Parathyroid adenoma (tissue), 2 donors: ENCODE results near the gene LRRC36.
A peak's percentile ranks its signal among the peaks of the same experiment; 100 is the strongest.

Experiments
- H2AFZ ChIP-seq: fragments of 300-600 bp; sonication (generic); one replicate; pipeline ENCODE4 v1.7.0; 2017; ENCODE audit warnings: antibody characterized with exemption, mild to moderate bottlenecking
- H3K27ac ChIP-seq: fragments of 300-600 bp; sonication (generic); one replicate; pipeline ENCODE4 v1.7.0; 2017
- H3K27me3 ChIP-seq: fragments of 300-600 bp; sonication (generic); one replicate; pipeline ENCODE4 v1.7.0; 2017; ENCODE audit warnings: low read length; ENCODE audit not compliant: control insufficient read depth, insufficient read depth
- H3K36me3 ChIP-seq: fragments of 300-600 bp; sonication (generic); one replicate; pipeline ENCODE4 v1.7.0; 2017; ENCODE audit warnings: low read length; ENCODE audit not compliant: control insufficient read depth, insufficient read depth
- H3K4me1 ChIP-seq: fragments of 300-600 bp; sonication (generic); one replicate; pipeline ENCODE4 v1.7.0; 2017; ENCODE audit warnings: control low read depth
- H3K4me2 ChIP-seq: fragments of 300-600 bp; sonication (generic); one replicate; pipeline ENCODE4 v1.7.0; 2017; ENCODE audit warnings: low read length
- H3K4me3 ChIP-seq: fragments of 300-600 bp; sonication (generic); one replicate; pipeline ENCODE4 v1.7.0; 2017; ENCODE audit warnings: low read depth, low read length
- H3K79me2 ChIP-seq: fragments of 300-600 bp; sonication (generic); one replicate; pipeline ENCODE4 v1.7.0; 2017; ENCODE audit warnings: control low read depth
- H3K9ac ChIP-seq: fragments of 300-600 bp; sonication (generic); one replicate; pipeline ENCODE4 v1.7.0; 2017; ENCODE audit warnings: mild to moderate bottlenecking
- H3K9me3 ChIP-seq: fragments of 300-600 bp; sonication (generic); one replicate; pipeline ENCODE4 v1.7.0; 2017; ENCODE audit warnings: low read length; ENCODE audit not compliant: control insufficient read depth
- TF ChIP-seq, protein P1 (sequence below): fragments of 300-600 bp; sonication (generic); IDR thresholded peaks from one replicate; pipeline ENCODE4 v1.7.0; 2017; ENCODE audit warnings: antibody characterized with exemption, mild to moderate bottlenecking
- donor health status: primary hyperparathyroidism.

Gene LRRC36

DNA sequence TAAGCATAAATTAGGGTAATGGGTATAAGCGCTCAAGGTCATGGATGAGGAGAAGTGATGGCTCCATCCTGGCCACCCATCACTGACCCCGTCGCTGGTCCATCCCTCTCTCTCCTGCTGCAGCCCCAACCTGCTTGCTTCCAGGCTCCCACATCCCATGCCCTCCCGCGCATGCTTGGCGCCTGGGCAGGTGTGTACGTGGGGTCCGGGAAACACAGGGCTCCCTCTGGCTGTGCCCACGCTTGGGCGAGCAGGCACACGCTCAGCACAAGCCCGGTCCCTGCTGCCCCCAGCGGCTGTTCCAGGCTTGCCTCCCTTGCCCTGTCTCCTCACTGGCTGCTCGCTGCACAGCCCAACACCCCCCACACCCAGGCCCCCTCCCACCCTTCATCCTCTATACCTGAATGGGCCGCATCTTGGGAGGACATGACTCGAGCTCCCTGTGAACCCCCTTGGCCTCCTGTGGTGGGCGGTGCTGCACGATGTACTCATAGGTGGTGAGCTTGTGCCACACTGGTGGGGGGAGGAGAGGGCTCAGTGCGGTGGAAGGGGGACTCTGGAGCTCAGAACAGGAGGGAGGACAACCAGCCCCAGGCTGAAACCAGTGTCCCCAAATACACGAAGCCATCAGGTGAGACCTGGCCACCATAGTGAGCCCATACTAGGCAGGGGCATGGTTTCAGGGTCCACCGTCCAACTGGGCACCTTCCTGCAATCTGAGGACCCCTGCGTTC lies 71.4 kb downstream of the LRRC36 start:
- Histone ChIP-seq H3K9ac (no peak overlapping the region), H3K36me3 (no peaks in the 10 kb centered on the region), H3K27ac (no peak overlapping the region), H3K4me1 (peaks cover 26% of the 10 kb centered on the region), H3K4me2 (no peak overlapping the region), H3K79me2 (no peaks in the 10 kb centered on the region), H3K9me3 (no peaks in the 10 kb centered on the region), H2AFZ (no peak overlapping the region), H3K27me3 (no peaks in the 10 kb centered on the region), H3K4me3 (no peak overlapping the region)
- TF ChIP-seq, protein P1, sequence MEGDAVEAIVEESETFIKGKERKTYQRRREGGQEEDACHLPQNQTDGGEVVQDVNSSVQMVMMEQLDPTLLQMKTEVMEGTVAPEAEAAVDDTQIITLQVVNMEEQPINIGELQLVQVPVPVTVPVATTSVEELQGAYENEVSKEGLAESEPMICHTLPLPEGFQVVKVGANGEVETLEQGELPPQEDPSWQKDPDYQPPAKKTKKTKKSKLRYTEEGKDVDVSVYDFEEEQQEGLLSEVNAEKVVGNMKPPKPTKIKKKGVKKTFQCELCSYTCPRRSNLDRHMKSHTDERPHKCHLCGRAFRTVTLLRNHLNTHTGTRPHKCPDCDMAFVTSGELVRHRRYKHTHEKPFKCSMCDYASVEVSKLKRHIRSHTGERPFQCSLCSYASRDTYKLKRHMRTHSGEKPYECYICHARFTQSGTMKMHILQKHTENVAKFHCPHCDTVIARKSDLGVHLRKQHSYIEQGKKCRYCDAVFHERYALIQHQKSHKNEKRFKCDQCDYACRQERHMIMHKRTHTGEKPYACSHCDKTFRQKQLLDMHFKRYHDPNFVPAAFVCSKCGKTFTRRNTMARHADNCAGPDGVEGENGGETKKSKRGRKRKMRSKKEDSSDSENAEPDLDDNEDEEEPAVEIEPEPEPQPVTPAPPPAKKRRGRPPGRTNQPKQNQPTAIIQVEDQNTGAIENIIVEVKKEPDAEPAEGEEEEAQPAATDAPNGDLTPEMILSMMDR = peak; percentile 9

DNA sequence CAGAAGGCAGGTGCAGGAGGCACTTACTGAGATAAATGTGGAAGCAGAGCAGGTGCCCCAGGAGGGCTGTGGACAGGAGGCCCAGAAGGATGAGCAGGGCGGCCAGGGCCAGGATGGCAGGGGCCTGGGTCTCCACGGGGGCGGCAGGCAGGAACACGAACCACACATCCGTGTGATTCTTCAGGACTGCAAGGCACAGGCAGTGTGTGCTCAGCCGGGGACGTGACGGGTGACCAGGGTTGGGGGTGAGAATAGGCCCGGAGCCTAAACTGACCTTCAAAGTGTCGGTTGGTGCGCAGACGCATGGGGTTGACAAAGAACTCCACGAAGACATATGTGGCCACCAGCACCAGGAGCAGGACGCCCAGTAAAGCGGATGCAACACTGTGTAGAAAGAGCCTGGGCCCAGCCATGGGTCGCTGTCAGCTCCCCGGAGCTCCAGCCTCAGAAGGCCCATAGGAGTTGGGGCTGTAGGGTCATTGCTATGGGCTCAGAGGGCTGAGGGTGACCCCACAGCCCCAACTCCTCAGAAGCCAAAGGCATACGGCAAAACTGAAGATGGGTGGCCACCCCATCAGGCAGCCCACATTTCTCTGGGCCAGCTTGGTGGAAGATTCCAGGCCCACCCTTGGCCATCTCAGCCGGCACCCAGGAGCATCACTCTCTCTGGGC lies 72.1 kb downstream of the LRRC36 start:
- Histone ChIP-seq H3K79me2 (no peaks in the 10 kb centered on the region), H3K36me3 (no peaks in the 10 kb centered on the region), H3K27ac (no peak overlapping the region), H3K4me3 (no peak overlapping the region), H3K9me3 (no peaks in the 10 kb centered on the region), H3K9ac (no peak overlapping the region), H3K4me1 (peaks cover 24% of the 10 kb centered on the region), H2AFZ (no peak overlapping the region), H3K27me3 (no peaks in the 10 kb centered on the region), H3K4me2 (no peak overlapping the region)
- TF ChIP-seq, protein P1 = no peak

DNA sequence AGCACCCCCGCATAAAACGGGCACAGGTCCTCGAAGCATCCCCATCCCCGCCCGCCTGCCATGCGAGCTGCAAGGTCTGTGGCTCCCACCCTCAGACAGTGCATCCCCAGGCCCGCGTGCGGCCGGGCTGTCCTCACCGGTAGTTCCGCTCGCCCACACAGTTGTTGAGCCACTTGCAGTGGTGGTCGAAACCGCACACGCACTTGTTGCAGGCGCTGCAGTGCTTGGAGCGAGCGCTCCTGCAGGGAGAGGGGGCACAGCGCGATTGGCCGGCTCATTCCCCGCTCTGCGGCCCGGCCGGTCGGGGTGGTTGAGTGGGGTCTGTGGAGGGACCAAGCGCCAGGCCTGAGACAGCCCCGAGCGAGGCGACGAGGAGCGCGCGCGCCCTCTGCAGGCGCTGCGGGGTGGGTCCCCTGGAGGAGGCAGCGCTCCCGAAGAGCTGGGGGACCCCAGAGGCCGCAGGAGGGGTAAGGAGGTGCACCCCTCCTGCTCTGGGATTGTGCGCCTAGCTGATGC lies 72.7 kb downstream of the LRRC36 start:
- H3K4me3 ChIP-seq = no peak overlapping the region
- no peaks in the 10 kb centered on the region for H3K9me3 ChIP-seq
- H3K4me1 ChIP-seq = peaks cover 25% of the 10 kb centered on the region
- H3K36me3 ChIP-seq = no peaks in the 10 kb centered on the region
- TF ChIP-seq, protein P1 = peak; percentile 75
- H2AFZ ChIP-seq = peak overlapping the region; percentile 35
- H3K4me2 ChIP-seq = no peak overlapping the region
- no peak overlapping the region for H3K27ac ChIP-seq
- no peaks in the 10 kb centered on the region for H3K79me2 ChIP-seq
- no peak overlapping the region for H3K9ac ChIP-seq
- H3K27me3 ChIP-seq = no peaks in the 10 kb centered on the region

DNA sequence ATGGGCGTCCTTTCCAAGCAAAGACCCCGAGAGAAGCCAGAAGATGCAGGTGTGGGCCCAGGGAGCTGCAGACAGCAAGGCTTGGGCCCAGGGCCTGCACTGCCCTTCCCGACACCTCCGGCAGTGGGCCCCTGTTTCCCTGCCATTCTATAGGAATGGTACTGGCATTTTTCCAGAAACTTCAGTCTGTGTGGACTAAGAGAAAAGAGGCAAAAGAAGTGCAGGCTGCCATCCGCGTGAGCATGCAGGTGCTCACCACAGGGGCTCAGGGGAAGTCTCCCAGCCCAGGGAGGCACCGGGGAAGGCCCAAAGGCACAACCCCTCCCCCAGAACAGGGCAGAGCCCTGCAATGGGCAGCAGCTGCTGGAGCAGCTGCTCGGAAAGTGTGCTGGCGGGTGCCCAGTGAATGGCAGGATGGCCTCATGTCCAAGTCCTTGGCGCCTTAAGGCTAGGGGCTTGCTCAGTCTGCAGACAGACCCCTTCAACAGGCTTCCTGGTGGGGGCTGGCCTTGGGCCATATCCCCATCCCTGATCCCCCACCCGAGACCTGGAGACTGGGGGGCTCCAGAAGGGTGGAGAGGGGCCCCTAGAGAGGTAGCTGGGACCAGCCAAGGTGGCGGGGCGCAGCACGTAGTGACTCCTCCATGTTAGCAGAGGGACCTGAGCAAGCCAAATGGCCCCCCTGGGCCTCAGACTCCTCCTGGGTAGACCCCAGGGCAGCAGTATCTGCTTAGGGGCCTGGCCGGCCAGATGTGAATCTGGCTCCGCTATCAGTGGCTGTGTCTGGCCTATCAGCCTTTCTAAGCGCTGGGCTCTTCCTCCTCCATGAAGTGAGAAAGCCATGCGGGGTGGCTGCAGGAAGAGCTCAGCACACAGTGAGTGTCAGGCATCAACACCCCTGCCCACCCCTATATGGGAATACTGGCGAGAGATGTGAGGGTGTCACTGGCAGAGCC lies 73.4 kb downstream of the LRRC36 start:
- H3K9ac ChIP-seq = no peak overlapping the region
- no peaks in the 10 kb centered on the region for H3K27me3 ChIP-seq

More for the DNA sequence above, 73.4 kb downstream of the LRRC36 start:
- Histone ChIP-seq H3K9me3 (no peaks in the 10 kb centered on the region), H3K4me1 (peaks cover 32% of the 10 kb centered on the region), H3K4me3 (no peak overlapping the region), H3K79me2 (no peaks in the 10 kb centered on the region), H3K27ac (no peak overlapping the region), H3K4me2 (no peak overlapping the region), H2AFZ (peak overlapping the region; percentile 35), H3K36me3 (no peaks in the 10 kb centered on the region)
- TF ChIP-seq, protein P1 = no peak
